Hepatocyte (in vitro differentiated cells): Measurements from ENCODE around the gene ARHGAP22. TPM values are rescaled to one million over a fixed set of nuclear protein-coding genes. Genes with fewer than 3 reads are reported as not detected.

Experiments
- DNase-seq: peaks from one replicate; pipeline ENCODE4 v3.0.0-alpha.2; 2016; ENCODE audit warnings: low spot score
- H2AFZ ChIP-seq: fragments of 200-600 bp; sonication (generic); 2 replicates; pipeline ENCODE4 v1.6.0; 2016; ENCODE audit warnings: antibody characterized with exemption, mild to moderate bottlenecking
- H3K27ac ChIP-seq: fragments of 200-600 bp; sonication (generic); 2 replicates; pipeline ENCODE4 v1.5.1; 2016; ENCODE audit warnings: mild to moderate bottlenecking
- H3K27me3 ChIP-seq: fragments of 200-600 bp; sonication (generic); 2 replicates; pipeline ENCODE4 v1.6.1; 2016
- H3K36me3 ChIP-seq: fragments of 200-600 bp; sonication (generic); replicated peaks from 2 replicates; pipeline ENCODE4 v1.5.1; 2016; ENCODE audit warnings: low read depth; ENCODE audit not compliant: insufficient read depth
- H3K4me1 ChIP-seq: fragments of 200-600 bp; sonication (generic); 2 replicates; pipeline ENCODE4 v1.5.1; 2016; ENCODE audit warnings: mild to moderate bottlenecking, moderate library complexity; ENCODE audit not compliant: insufficient read depth
- H3K4me2 ChIP-seq: fragments of 200-600 bp; sonication (generic); 2 replicates; pipeline ENCODE4 v1.6.0; 2016
- H3K4me3 ChIP-seq: fragments of 200-600 bp; sonication (generic); 2 replicates; pipeline ENCODE4 v1.5.1; 2016; ENCODE audit warnings: mild to moderate bottlenecking
- H3K79me2 ChIP-seq: fragments of 200-600 bp; sonication (generic); 2 replicates; pipeline ENCODE4 v1.6.0; 2017; ENCODE audit warnings: mild to moderate bottlenecking
- H3K9me2 ChIP-seq: fragments of 200-600 bp; sonication (generic); replicated peaks from 2 replicates; pipeline ENCODE4 v1.6.0; 2017; ENCODE audit warnings: mild to moderate bottlenecking; ENCODE audit not compliant: insufficient read depth
- H3K9me3 ChIP-seq: fragments of 200-600 bp; sonication (generic); 2 replicates; pipeline ENCODE4 v1.5.1; 2016; ENCODE audit warnings: low read depth, mild to moderate bottlenecking
- H4K20me1 ChIP-seq: fragments of 200-600 bp; sonication (generic); 2 replicates; pipeline ENCODE4 v1.6.0; 2016; ENCODE audit warnings: mild to moderate bottlenecking; ENCODE audit not compliant: insufficient read depth, poor library complexity, severe bottlenecking
- EZH2 ChIP-seq: fragments of 200-600 bp; sonication (generic); IDR thresholded peaks from 2 replicates; pipeline ENCODE4 v1.6.1; 2016; ENCODE audit warnings: antibody characterized with exemption, mild to moderate bottlenecking, borderline replicate concordance
- EZH2phosphoT487 ChIP-seq: fragments of 200-600 bp; sonication (generic); IDR thresholded peaks from one replicate; pipeline ENCODE4 v1.6.1; 2018; ENCODE audit warnings: antibody characterized with exemption, mild to moderate bottlenecking, low read depth, moderate library complexity; ENCODE audit not compliant: unreplicated experiment, severe bottlenecking
- WGBS: methylation state at CpG from one replicate; pipeline ENCODE4 v1.1.6; 2016; ENCODE audit warnings: low lambda C conversion rate; ENCODE audit errors: missing lambda C conversion rate; 5-methylcytosine and 5-hydroxymethylcytosine counted together
- polyA plus RNA-seq: library from polyadenylated mRNA; unstranded; fragments of >200 nt; fragmentation: Nextera tagmentation; extraction: Ambion mirVana; gene quantifications from 2 replicates; pipeline ENCODE4 v1.2.1, GENCODE V29; 2016
- total RNA-seq: library from RNA; depleted of rRNA; stranded (reverse); fragments of >200 nt; gene quantifications from 2 replicates; pipeline ENCODE4 v1.2.3, GENCODE V29; 2014
- TF ChIP-seq, protein P1 (sequence below): fragments of 200-600 bp; sonication (generic); IDR thresholded peaks from 2 replicates; pipeline ENCODE4 v1.5.1; 2016; ENCODE audit warnings: antibody characterized with exemption, mild to moderate bottlenecking; ENCODE audit not compliant: poor library complexity

The ARHGAP22 gene
- total and polyA plus RNA-seq, 2 experiments from 2014 or later, result 1.7 to 1.8 TPM

DNA sequence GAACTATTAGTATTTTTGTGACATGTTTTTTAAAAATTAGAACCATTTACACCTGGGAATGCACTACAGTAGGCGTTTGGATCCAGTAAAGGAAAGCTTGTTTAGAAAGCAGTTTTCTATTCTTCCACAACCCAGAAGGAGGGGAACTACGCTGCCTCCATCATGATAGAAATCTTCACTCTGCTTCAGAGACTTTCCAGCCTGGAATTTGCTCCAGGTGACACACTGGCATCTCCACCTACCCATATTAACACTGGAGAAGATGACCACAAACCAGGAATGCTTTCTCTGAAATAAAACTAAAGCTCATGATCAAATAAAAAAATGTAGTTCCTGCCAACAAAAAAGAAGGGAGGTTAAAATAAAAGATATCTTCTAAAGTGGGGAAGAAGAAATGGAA lies 66.3 kb downstream of the ARHGAP22 start:
- TF ChIP-seq EZH2phosphoT487 (no peak), EZH2 (no peak)
- TF ChIP-seq, protein P1, sequence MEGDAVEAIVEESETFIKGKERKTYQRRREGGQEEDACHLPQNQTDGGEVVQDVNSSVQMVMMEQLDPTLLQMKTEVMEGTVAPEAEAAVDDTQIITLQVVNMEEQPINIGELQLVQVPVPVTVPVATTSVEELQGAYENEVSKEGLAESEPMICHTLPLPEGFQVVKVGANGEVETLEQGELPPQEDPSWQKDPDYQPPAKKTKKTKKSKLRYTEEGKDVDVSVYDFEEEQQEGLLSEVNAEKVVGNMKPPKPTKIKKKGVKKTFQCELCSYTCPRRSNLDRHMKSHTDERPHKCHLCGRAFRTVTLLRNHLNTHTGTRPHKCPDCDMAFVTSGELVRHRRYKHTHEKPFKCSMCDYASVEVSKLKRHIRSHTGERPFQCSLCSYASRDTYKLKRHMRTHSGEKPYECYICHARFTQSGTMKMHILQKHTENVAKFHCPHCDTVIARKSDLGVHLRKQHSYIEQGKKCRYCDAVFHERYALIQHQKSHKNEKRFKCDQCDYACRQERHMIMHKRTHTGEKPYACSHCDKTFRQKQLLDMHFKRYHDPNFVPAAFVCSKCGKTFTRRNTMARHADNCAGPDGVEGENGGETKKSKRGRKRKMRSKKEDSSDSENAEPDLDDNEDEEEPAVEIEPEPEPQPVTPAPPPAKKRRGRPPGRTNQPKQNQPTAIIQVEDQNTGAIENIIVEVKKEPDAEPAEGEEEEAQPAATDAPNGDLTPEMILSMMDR, result no peak
- Histone ChIP-seq H3K27me3 (no peaks in the 10 kb centered on the region), H3K27ac (no peak overlapping the region), H3K4me3 (no peak overlapping the region), H4K20me1 (no peaks in the 10 kb centered on the region), H3K9me3 (no peaks in the 10 kb centered on the region), H3K79me2 (no peaks in the 10 kb centered on the region), H2AFZ (no peak overlapping the region), H3K4me2 (no peak overlapping the region), H3K4me1 (no peaks in the 10 kb centered on the region), H3K36me3 (no peaks in the 10 kb centered on the region), H3K9me2 (no peaks in the 10 kb centered on the region)
- 75% methylated on average over 2 of the region's 2 CpGs for WGBS
- no peak for DNase-seq

DNA sequence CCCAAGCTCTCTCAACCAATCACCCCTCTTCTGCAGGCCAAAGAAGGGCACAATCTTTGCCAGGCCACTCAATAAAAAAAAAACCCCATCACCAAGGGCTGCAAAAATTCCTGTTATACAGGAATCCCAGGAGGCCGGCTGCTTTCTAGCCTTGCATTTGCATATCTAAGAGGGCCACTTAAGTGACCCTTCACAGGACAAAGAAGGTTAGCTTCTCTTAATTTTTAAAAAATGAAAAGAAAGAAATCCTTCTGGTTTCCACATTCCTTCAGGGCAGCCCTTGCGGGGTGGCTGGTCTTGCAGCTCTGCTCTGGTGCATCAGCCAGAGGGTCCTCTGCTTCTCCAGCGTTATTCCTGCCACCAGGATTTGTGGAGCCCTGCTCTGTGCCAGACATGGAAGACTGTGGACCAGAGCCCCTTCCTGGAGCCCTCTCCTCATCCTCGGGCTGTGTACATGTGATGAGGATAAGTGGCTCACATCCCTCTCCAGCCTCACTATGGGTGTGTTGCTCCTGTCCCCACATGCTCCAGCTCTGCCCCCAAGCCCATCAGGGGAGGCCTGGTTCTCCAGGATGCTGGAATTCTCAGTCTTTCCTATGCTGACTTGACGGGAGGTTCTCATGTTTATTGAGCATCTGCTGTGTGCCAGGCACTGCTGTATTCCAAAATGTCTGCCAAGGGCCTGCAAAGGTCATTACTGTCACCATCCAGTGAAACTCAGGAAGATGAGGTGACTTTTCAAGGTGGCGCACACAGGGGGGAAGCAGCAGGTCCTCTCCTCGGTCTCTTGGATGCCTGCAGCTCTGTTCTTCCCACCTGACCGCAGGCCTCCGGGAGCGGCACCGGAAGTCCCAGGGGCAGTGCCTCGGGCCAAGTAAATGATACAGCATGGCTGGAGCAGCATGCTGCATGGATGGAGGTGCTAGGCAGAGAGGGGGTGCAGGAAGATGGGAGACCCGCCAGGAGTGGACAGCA lies 67.7 kb downstream of the ARHGAP22 start:
- Histone ChIP-seq H3K9me3 (no peaks in the 10 kb centered on the region), H3K9me2 (no peaks in the 10 kb centered on the region), H3K27ac (no peak overlapping the region), H3K79me2 (no peaks in the 10 kb centered on the region), H3K36me3 (no peaks in the 10 kb centered on the region), H2AFZ (no peak overlapping the region), H3K4me1 (no peaks in the 10 kb centered on the region), H4K20me1 (no peaks in the 10 kb centered on the region), H3K4me2 (no peak overlapping the region), H3K27me3 (no peaks in the 10 kb centered on the region), H3K4me3 (no peak overlapping the region)
- WGBS, result 87% methylated on average over 13 of the region's 13 CpGs
- TF ChIP-seq EZH2phosphoT487, result no peak
- no peak for TF ChIP-seq EZH2
- TF ChIP-seq, protein P1, result no peak
- no peak for DNase-seq

DNA sequence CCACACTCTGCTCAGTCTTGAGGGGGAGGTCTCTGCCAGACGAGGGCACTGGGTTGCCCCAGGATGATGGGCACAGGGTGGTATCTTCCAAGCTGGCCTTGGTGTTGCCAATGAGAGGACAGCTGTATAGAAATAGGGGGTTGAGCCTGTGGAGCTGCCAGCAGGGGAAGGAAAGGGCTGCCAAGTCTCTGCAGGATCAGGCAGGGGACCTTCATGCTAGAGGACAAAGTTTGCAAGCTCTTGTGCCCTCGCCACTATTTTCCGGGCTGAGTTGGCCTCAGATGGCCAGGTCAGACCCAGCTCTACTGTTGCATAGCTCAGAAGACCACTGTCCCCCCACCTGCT lies 68.7 kb downstream of the ARHGAP22 start:
- no peak overlapping the region for H3K4me2 ChIP-seq
- DNase-seq, result no peak
- H3K27me3 ChIP-seq, result no peaks in the 10 kb centered on the region
- TF ChIP-seq EZH2phosphoT487, result no peak
- no peak for TF ChIP-seq EZH2
- TF ChIP-seq, protein P1, result no peak
- H3K9me3 ChIP-seq, result no peaks in the 10 kb centered on the region
- no peaks in the 10 kb centered on the region for H4K20me1 ChIP-seq
- H3K4me3 ChIP-seq, result no peak overlapping the region
- no peaks in the 10 kb centered on the region for H3K79me2 ChIP-seq
- no peak overlapping the region for H2AFZ ChIP-seq
- H3K4me1 ChIP-seq, result no peaks in the 10 kb centered on the region
- H3K36me3 ChIP-seq, result no peaks in the 10 kb centered on the region
- H3K27ac ChIP-seq, result no peak overlapping the region
- 98% methylated on average over 3 of the region's 3 CpGs for WGBS
- H3K9me2 ChIP-seq, result no peaks in the 10 kb centered on the region
